Keratinocyte (primary cell): Measurements from ENCODE around the gene LMO7.

Experiments
- CTCF ChIP-seq, 3 experiments: IDR thresholded peaks in 1 of 3; conservative IDR thresholded peaks in 1 of 3; optimal IDR thresholded peaks in 1 of 3; 2 replicates in 2 of 3; 3 replicates in 1 of 3; pipeline versions ENCODE3 to v1.5.1; 2011; ENCODE audit warnings: low read length in 3 of 3, mild to moderate bottlenecking in 3 of 3, moderate library complexity in 2 of 3, control low read depth in 1 of 3, inconsistent platforms in 1 of 3; ENCODE audit not compliant: insufficient read depth in 2 of 3; ENCODE audit errors: extremely low read depth in 1 of 3
- EZH2 ChIP-seq: IDR thresholded peaks from one replicate; pipeline ENCODE4 v1.6.1; 2012; ENCODE audit warnings: inconsistent platforms, mild to moderate bottlenecking, low read length, moderate library complexity

GRCh38 chr13:75643182-75643581 is 7.1 kb downstream of the LMO7 start:
- TF ChIP-seq CTCF (optimal IDR thresholded peaks at IDR 0.05 in 1 of 3, IDR thresholded peaks at IDR 0.05 in 1 of 3, conservative IDR thresholded peaks at IDR 0.05 in 1 of 3; ENCODE audit: extremely low read depth in 1 of 3, insufficient read depth in 2 of 3, low read length in 3 of 3), result no peak
- TF ChIP-seq EZH2, result no peak
